GM12801 (cell line): ENCODE results near the gene RPL28.

ENCODE experiments used
- TF ChIP-seq, protein P1 (sequence below): IDR thresholded peaks from one replicate; pipeline ENCODE4 v1.5.1; 2011; ENCODE audit warnings: control low read depth; ENCODE audit not compliant: insufficient read length; ENCODE audit errors: extremely low read depth

RPL28 gene

GRCh38 chr19:55362990-55363716, 22.6 kb upstream of the RPL28 start, which contains the start of gene GARIN5B:
TSS of gene GARIN5B (minus strand) at chr19:55363260. CDS start at chr19:55363066, 194 bp downstream.
- TF ChIP-seq, protein P1, sequence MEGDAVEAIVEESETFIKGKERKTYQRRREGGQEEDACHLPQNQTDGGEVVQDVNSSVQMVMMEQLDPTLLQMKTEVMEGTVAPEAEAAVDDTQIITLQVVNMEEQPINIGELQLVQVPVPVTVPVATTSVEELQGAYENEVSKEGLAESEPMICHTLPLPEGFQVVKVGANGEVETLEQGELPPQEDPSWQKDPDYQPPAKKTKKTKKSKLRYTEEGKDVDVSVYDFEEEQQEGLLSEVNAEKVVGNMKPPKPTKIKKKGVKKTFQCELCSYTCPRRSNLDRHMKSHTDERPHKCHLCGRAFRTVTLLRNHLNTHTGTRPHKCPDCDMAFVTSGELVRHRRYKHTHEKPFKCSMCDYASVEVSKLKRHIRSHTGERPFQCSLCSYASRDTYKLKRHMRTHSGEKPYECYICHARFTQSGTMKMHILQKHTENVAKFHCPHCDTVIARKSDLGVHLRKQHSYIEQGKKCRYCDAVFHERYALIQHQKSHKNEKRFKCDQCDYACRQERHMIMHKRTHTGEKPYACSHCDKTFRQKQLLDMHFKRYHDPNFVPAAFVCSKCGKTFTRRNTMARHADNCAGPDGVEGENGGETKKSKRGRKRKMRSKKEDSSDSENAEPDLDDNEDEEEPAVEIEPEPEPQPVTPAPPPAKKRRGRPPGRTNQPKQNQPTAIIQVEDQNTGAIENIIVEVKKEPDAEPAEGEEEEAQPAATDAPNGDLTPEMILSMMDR = no peak

GRCh38 chr19:55365245-55365644, 20.5 kb upstream of the RPL28 start:
- TF ChIP-seq, protein P1 = no peak

DNA sequence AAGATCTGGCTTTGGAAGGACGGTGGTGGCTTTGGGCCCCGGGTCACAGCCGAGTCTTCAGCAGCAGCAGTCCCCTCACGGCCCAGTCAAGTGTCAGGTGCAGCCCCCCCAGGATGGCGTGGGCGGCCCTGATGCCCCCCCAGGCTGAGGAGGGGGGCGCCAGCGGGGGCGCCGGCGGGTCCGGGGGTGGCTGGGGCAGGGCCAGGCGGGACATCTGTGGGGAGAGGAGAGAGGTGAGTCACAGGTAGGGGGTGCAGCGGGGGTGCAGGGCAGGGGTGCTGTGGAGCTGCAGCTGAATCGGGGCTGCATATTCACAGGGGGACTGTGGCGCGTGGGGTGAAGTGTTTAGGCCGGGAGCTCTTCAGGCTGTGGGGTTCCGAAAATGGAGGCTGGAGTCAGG, 19.8 kb upstream of the RPL28 start:
- TF ChIP-seq, protein P1 = no peak

DNA sequence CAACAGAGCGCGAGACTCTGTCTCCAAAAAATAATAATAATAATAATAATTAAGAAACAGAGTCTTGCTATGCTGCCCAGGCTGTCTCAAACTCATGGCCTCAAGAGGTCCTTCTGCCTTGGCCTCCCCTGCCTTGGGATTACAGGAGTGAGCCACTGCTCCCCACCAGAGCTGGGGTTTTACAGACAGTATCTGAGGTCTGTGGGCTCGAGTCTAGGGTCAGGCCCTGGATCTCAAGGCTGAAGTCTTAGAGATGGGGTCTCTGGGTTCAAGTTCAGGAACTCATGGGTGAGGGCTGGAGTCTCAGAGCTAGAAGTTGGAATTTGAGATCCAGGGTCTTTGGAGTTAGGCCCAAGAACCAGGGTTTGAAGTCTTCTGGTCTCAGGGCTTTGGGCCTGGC, 18.9 kb upstream of the RPL28 start:
- TF ChIP-seq, protein P1 = no peak

DNA sequence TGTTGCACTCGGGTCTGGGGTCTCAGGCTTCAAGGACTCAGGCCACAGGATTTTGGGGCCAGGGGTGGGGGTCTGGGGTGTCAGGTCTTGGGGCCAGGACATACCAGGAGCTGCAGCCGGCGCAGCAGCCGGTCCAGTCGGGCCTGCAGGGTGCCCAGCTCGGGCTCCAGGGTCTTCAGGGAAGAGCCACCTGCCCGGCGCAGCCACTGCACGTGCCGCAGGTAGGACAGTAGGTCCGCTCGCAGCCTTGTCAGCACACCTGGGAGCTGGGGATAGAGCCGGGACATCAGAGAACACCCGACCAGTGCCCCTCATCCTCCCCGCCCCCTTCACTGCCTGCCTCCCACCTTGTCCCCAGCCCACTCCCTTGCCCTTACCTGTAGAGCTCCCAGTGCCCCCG, 17.6 kb upstream of the RPL28 start:
- TF ChIP-seq, protein P1 = no peak

DNA sequence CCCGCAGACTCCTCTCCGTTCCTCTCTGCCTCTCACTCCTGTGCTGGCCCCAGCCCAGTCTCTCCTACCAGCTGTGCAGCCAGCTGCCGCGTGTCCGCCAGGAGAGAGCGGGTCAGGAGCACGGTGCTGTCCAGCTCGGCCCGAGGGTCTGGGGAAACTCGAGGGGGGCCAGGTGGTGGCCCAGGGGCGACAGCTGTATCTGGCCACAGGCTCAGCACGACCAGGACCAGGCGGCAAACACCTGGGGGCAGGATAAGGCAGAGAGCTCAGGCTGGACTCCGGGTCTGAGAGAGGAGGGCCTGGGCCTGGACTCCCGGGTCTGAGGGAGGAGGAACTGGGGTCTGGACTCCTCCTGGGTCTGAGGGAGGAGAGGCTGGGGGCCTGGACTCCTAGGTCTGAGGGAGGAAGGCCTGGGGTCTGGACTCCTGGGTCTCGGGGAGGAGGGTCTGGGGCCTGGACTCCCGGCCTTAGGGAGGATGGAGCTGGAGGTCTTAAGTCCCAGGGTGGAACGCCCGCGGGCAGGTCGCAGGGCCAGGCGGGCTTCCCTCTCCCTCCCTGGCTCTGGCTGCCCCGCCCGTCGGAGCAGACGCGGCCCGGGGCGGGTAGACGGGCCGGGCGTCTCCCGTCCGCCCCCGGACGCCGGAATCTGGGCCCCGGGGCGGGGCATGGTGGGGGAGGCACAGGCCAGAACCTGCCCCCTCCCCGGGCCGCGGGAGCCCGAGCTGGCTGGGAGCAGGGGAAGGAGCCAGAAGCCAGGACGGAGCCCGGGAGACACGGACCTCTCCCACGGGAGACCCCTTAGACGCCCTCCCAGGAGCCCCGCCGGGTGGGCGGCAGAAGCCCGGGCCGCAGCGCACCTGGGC, 16.8 kb upstream of the RPL28 start:
- TF ChIP-seq, protein P1 = no peak

GRCh38 chr19:55369653-55370304, 16.0 kb upstream of the RPL28 start:
- TF ChIP-seq, protein P1 = no peak
